Liver (tissue), 9 donors: Measurements from ENCODE around the gene LY6G6F. TPM values are rescaled to one million over a fixed set of nuclear protein-coding genes. Genes with fewer than 3 reads are reported as not detected.

ENCODE experiments used
- DNase-seq: peaks from one replicate; pipeline ENCODE4 v3.0.0-alpha.2; 2017; ENCODE audit warnings: low spot score
- H3K27ac ChIP-seq, 2 donors: one replicate each; pipeline ENCODE4 v1.7.0; 2013; ENCODE audit warnings: inconsistent platforms in 2 of 2, low read length in 2 of 2, control low read depth in 1 of 2, low read depth in 1 of 2, mild to moderate bottlenecking in 1 of 2
- H3K27me3 ChIP-seq, 4 donors: one replicate each; pipeline versions ENCODE4 v1.6.1 to v1.7.0; 2013; ENCODE audit warnings: low read length in 3 of 4, inconsistent platforms in 1 of 4, mild to moderate bottlenecking in 1 of 4, moderate library complexity in 1 of 4; ENCODE audit not compliant: control insufficient read depth in 4 of 4, insufficient read depth in 4 of 4
- H3K36me3 ChIP-seq, 4 donors: one replicate each; pipeline versions ENCODE4 v1.6.1 to v1.7.0; 2013; ENCODE audit warnings: low read length in 3 of 4, mild to moderate bottlenecking in 3 of 4, low read depth in 1 of 4, moderate library complexity in 1 of 4; ENCODE audit not compliant: control insufficient read depth in 4 of 4, insufficient read depth in 3 of 4
- H3K4me1 ChIP-seq, 4 donors: one replicate each; pipeline versions ENCODE4 v1.6.1 to v1.7.0; 2013; ENCODE audit warnings: low read length in 3 of 4, mild to moderate bottlenecking in 3 of 4, moderate library complexity in 1 of 4; ENCODE audit not compliant: control insufficient read depth in 4 of 4, insufficient read depth in 4 of 4
- H3K4me3 ChIP-seq, 3 donors: one replicate each; pipeline versions ENCODE4 v1.6.1 to v1.7.0; 2013; ENCODE audit warnings: low read length in 3 of 3, control low read depth in 1 of 3, low read depth in 1 of 3, mild to moderate bottlenecking in 1 of 3
- H3K9ac ChIP-seq, 2 donors: one replicate each; pipeline ENCODE4 v1.7.0; 2013; ENCODE audit warnings: low read length in 2 of 2, mild to moderate bottlenecking in 2 of 2, moderate library complexity in 2 of 2, control low read depth in 1 of 2, low read depth in 1 of 2
- H3K9me3 ChIP-seq, 4 donors: one replicate each; pipeline versions ENCODE4 v1.6.1 to v1.7.0; 2013; ENCODE audit warnings: low read length in 3 of 4; ENCODE audit not compliant: control insufficient read depth in 4 of 4
- EGR1 ChIP-seq, 2 donors: IDR thresholded peaks; 2 replicates each; pipeline ENCODE4 v1.6.1; 2016 to 2018; ENCODE audit warnings: antibody characterized with exemption in 2 of 2, low read depth in 2 of 2
- FOXA1 ChIP-seq: IDR thresholded peaks from 2 replicates; pipeline ENCODE4 v1.6.1; 2016; ENCODE audit warnings: antibody characterized with exemption
- FOXA2 ChIP-seq: IDR thresholded peaks from 2 replicates; pipeline ENCODE4 v1.6.1; 2016; ENCODE audit warnings: antibody characterized with exemption
- GABPA ChIP-seq, 2 donors: IDR thresholded peaks in 1 of 2; conservative IDR thresholded peaks in 1 of 2; 2 replicates each; pipeline ENCODE4 v1.6.1; 2016; ENCODE audit warnings: antibody characterized with exemption in 2 of 2, mild to moderate bottlenecking in 1 of 2, moderate library complexity in 1 of 2
- HNF4A ChIP-seq, 2 donors: conservative IDR thresholded peaks; 2 replicates each; pipeline ENCODE4 v1.6.1; 2016; ENCODE audit warnings: antibody characterized with exemption in 2 of 2, mild to moderate bottlenecking in 2 of 2
- HNF4G ChIP-seq: IDR thresholded peaks from 2 replicates; pipeline ENCODE4 v1.6.1; 2016; ENCODE audit warnings: antibody characterized with exemption
- JUND ChIP-seq, 2 donors: IDR thresholded peaks; 2 replicates each; pipeline ENCODE4 v1.6.1; 2016; ENCODE audit warnings: antibody characterized with exemption in 2 of 2
- NR2F2 ChIP-seq: IDR thresholded peaks from 2 replicates; pipeline ENCODE4 v1.6.1; 2016; ENCODE audit warnings: antibody characterized with exemption
- RAD21 ChIP-seq, 2 donors: IDR thresholded peaks; 2 replicates each; pipeline ENCODE4 v1.6.1; 2016; ENCODE audit warnings: antibody characterized with exemption in 2 of 2, mild to moderate bottlenecking in 2 of 2
- RXRA ChIP-seq, 2 donors: IDR thresholded peaks; 2 replicates each; pipeline ENCODE4 v1.6.1; 2017 to 2018; ENCODE audit warnings: antibody characterized with exemption in 2 of 2, mild to moderate bottlenecking in 1 of 2
- SP1 ChIP-seq: IDR thresholded peaks from 2 replicates; pipeline ENCODE4 v1.6.1; 2018; ENCODE audit warnings: antibody characterized with exemption, mild to moderate bottlenecking
- TAF1 ChIP-seq: conservative IDR thresholded peaks from 2 replicates; pipeline ENCODE4 v1.6.1; 2016; ENCODE audit warnings: antibody characterized with exemption, mild to moderate bottlenecking
- YY1 ChIP-seq: IDR thresholded peaks from 2 replicates; pipeline ENCODE4 v1.6.1; 2016; ENCODE audit warnings: antibody characterized with exemption, mild to moderate bottlenecking
- WGBS: extraction: QIAGEN DNeasy Blood & Tissue Kit; methylation state at CpG from one replicate; pipeline ENCODE4 v1.1.7; 2013; 5-methylcytosine and 5-hydroxymethylcytosine counted together
- polyA plus RNA-seq, 2 donors: library from polyadenylated mRNA; stranded (reverse) in 1 of 2; unstranded in 1 of 2; fragments of 200-250 nt in 1 of 2; fragments of >200 nt in 1 of 2; fragmentation: Nextera tagmentation in 1 of 2; extraction: Ambion mirVana in 1 of 2; gene quantifications; one replicate each; pipeline versions ENCODE4 v1.2.1 to v1.2.3, GENCODE V29; 2013 to 2015
- total RNA-seq, 2 donors: library from RNA; depleted of rRNA; stranded (reverse); fragments of >200 nt; gene quantifications; one replicate each; pipeline ENCODE4 v1.2.3, GENCODE V29; 2014
- TF ChIP-seq, protein P1 (sequence below): IDR thresholded peaks from 2 replicates; pipeline ENCODE4 v1.6.1; 2016; ENCODE audit warnings: antibody characterized with exemption
- TF ChIP-seq, protein P2 (sequence below): fragments of 150-350 bp; IDR thresholded peaks from 2 replicates; pipeline ENCODE4 v1.5.1; 2017; ENCODE audit warnings: improper control_type of control experiment, low read depth, low read length; ENCODE audit not compliant: missing input control
- TF ChIP-seq, protein P3 (sequence below): IDR thresholded peaks from 2 replicates; pipeline ENCODE4 v1.6.1; 2016; ENCODE audit warnings: antibody characterized with exemption
- TF ChIP-seq, protein P4 (sequence below): IDR thresholded peaks from 2 replicates; pipeline ENCODE4 v1.6.1; 2016; ENCODE audit warnings: antibody characterized with exemption, mild to moderate bottlenecking
- TF ChIP-seq, protein P5 (sequence below): IDR thresholded peaks from 2 replicates; pipeline ENCODE4 v1.6.1; 2016; ENCODE audit warnings: antibody characterized with exemption
- donor health status: healthy.
- donor health status: healthy.
- donor health status: healthy.
- donor health status: healthy.
- donor health status: healthy.

Gene LY6G6F
- total and polyA plus RNA-seq, 4 donors, result 0.08 to 3.2 TPM; not detected in 2

DNA sequence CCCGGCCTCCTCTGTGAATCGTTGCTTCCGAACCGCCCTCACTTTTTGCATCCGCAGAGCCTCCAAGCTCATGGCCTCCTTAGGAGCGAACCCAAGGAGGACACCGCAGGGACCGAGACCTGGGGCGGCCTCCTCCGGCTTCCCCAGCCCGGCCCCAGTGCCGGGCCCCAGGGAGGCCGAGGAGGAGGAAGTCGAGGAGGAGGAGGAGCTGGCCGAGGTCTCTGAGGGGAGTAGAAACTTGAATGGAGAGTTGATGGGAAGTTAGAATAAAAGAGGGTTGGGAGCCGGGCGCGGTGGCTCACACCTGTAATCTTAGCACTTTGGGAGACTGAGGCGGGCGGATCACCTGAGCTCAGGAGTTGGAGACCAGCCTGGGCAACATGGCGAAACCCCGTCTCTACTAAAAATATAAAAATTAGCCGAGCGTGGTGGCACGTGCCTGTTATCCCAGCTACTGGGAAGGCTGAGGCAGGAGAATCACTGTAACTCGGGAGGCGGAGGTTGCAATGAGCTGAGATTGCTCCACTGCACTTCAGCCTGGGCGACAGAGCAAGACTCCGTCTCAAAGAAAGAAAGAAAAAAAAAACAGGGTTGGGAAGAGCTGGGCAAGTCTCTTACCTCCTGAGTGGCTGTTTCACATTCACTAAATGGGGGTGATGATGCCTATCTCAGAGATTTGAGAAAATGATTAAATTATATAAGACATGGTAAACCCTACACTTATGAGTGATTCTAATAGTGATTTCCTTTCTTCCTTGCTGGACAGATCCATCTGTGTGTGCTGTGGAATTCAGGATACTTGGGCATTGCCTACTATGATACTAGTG lies 33.9 kb downstream of the LY6G6F start:
- Histone ChIP-seq H3K4me3 (peak overlapping the region; percentile 68 to 84 (median 69)), H3K9ac (peak overlapping the region; percentile 61 to 70), H3K36me3 (no peaks in the 10 kb centered on the region), H3K27ac (peak overlapping the region; percentile 53 to 64), H3K9me3 (no peaks in the 10 kb centered on the region), H3K4me1 (peaks cover 18 to 43% (median 37%) of the 10 kb centered on the region in 4 donors), H3K27me3 (no peaks in the 10 kb centered on the region)
- TF ChIP-seq HNF4G (no peak), SP1 (no peak), HNF4A (conservative IDR thresholded peaks at IDR 0.05) (no peak), NR2F2 (no peak)
- TF ChIP-seq, protein P1, sequence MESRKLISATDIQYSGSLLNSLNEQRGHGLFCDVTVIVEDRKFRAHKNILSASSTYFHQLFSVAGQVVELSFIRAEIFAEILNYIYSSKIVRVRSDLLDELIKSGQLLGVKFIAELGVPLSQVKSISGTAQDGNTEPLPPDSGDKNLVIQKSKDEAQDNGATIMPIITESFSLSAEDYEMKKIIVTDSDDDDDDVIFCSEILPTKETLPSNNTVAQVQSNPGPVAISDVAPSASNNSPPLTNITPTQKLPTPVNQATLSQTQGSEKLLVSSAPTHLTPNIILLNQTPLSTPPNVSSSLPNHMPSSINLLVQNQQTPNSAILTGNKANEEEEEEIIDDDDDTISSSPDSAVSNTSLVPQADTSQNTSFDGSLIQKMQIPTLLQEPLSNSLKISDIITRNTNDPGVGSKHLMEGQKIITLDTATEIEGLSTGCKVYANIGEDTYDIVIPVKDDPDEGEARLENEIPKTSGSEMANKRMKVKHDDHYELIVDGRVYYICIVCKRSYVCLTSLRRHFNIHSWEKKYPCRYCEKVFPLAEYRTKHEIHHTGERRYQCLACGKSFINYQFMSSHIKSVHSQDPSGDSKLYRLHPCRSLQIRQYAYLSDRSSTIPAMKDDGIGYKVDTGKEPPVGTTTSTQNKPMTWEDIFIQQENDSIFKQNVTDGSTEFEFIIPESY, result no peak
- TF ChIP-seq, protein P2, sequence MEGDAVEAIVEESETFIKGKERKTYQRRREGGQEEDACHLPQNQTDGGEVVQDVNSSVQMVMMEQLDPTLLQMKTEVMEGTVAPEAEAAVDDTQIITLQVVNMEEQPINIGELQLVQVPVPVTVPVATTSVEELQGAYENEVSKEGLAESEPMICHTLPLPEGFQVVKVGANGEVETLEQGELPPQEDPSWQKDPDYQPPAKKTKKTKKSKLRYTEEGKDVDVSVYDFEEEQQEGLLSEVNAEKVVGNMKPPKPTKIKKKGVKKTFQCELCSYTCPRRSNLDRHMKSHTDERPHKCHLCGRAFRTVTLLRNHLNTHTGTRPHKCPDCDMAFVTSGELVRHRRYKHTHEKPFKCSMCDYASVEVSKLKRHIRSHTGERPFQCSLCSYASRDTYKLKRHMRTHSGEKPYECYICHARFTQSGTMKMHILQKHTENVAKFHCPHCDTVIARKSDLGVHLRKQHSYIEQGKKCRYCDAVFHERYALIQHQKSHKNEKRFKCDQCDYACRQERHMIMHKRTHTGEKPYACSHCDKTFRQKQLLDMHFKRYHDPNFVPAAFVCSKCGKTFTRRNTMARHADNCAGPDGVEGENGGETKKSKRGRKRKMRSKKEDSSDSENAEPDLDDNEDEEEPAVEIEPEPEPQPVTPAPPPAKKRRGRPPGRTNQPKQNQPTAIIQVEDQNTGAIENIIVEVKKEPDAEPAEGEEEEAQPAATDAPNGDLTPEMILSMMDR, result no peak
- WGBS, result 28% methylated on average over 29 of the region's 29 CpGs
- no peak for DNase-seq

DNA sequence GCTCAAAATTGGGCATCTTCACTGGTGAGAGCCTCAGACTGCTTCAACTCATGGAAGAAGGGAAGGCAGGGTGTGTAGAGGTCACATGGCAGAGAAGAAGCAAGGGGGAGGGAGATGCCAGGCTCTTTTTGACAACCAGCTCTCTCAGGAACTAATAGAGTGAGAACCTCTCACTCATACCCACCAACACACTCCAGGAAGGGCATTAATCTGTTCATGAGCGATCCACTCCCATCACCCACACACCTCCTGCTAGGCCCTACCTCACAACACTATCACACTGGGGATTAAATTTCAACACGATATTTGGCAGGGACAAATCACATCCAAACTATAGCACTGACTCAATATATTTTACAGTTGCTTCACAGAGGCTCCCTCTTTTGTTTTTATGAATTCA lies 35.1 kb downstream of the LY6G6F start:
- no peaks in the 10 kb centered on the region for H3K36me3 ChIP-seq
- H3K9me3 ChIP-seq, result no peaks in the 10 kb centered on the region
- H3K9ac ChIP-seq, result peak overlapping the region in 1 of 2 donors; percentile 34
- no peak overlapping the region for H3K4me3 ChIP-seq
- peaks cover 17 to 35% (median 29%) of the 10 kb centered on the region in 4 donors for H3K4me1 ChIP-seq
- TF ChIP-seq YY1, result no peak
- TF ChIP-seq, protein P3, sequence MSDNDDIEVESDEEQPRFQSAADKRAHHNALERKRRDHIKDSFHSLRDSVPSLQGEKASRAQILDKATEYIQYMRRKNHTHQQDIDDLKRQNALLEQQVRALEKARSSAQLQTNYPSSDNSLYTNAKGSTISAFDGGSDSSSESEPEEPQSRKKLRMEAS, result no peak
- TF ChIP-seq TAF1, result no peak
- no peak for TF ChIP-seq NR2F2
- no peak for TF ChIP-seq HNF4A (conservative IDR thresholded peaks at IDR 0.05)
- no peak for TF ChIP-seq EGR1 (IDR thresholded peaks at IDR 0.05; ENCODE audit: low read depth in 2 of 2)
- H3K27me3 ChIP-seq, result no peaks in the 10 kb centered on the region
- 87% methylated on average over 2 of the region's 2 CpGs for WGBS
- H3K27ac ChIP-seq, result no peak overlapping the region
- DNase-seq, result no peak

DNA sequence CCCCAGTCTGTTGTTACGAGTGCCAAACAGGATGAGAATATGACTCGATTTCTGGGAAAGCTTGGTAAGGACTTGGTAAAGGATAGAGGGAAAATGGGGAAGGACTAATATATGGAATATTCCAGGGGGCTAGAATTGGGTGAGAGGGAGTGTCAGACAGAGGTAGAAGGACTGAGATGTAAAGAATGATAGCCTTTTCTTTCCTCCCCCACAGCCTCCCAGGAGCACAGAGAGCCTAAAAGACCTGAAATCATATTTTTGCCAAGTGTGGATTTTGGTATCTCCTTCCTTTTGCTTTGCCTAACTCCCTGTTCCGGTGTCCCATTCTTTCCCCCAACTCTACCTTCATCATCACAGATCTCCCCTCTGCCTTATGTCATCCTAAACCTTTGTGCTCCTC lies 36.2 kb downstream of the LY6G6F start:
- no peak overlapping the region for H3K27ac ChIP-seq
- 93% methylated on average over 3 of the region's 3 CpGs for WGBS
- TF ChIP-seq GABPA (IDR thresholded peaks at IDR 0.05 in 1 of 2, conservative IDR thresholded peaks at IDR 0.05 in 1 of 2) (no peak), RXRA (IDR thresholded peaks at IDR 0.05) (no peak), SP1 (no peak), RAD21 (IDR thresholded peaks at IDR 0.05) (no peak), FOXA1 (no peak), FOXA2 (no peak), JUND (IDR thresholded peaks at IDR 0.05) (no peak), TAF1 (no peak), HNF4A (conservative IDR thresholded peaks at IDR 0.05) (no peak)
- TF ChIP-seq, protein P4, sequence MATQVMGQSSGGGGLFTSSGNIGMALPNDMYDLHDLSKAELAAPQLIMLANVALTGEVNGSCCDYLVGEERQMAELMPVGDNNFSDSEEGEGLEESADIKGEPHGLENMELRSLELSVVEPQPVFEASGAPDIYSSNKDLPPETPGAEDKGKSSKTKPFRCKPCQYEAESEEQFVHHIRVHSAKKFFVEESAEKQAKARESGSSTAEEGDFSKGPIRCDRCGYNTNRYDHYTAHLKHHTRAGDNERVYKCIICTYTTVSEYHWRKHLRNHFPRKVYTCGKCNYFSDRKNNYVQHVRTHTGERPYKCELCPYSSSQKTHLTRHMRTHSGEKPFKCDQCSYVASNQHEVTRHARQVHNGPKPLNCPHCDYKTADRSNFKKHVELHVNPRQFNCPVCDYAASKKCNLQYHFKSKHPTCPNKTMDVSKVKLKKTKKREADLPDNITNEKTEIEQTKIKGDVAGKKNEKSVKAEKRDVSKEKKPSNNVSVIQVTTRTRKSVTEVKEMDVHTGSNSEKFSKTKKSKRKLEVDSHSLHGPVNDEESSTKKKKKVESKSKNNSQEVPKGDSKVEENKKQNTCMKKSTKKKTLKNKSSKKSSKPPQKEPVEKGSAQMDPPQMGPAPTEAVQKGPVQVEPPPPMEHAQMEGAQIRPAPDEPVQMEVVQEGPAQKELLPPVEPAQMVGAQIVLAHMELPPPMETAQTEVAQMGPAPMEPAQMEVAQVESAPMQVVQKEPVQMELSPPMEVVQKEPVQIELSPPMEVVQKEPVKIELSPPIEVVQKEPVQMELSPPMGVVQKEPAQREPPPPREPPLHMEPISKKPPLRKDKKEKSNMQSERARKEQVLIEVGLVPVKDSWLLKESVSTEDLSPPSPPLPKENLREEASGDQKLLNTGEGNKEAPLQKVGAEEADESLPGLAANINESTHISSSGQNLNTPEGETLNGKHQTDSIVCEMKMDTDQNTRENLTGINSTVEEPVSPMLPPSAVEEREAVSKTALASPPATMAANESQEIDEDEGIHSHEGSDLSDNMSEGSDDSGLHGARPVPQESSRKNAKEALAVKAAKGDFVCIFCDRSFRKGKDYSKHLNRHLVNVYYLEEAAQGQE, result no peak
- TF ChIP-seq, protein P1, result no peak
- TF ChIP-seq, protein P5, sequence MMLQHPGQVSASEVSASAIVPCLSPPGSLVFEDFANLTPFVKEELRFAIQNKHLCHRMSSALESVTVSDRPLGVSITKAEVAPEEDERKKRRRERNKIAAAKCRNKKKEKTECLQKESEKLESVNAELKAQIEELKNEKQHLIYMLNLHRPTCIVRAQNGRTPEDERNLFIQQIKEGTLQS, result no peak

More for the DNA sequence above, 36.2 kb downstream of the LY6G6F start:
- Histone ChIP-seq H3K36me3 (no peaks in the 10 kb centered on the region), H3K4me3 (no peak overlapping the region), H3K4me1 (peaks cover 11 to 25% (median 21%) of the 10 kb centered on the region in 4 donors), H3K9ac (no peak overlapping the region), H3K9me3 (no peaks in the 10 kb centered on the region), H3K27me3 (no peaks in the 10 kb centered on the region)
- no peak for DNase-seq
